HG03439 (cell line): ENCODE data around the gene IKZF3.
"Not testable (repeated sequence)": the region's sequence is repeated elsewhere in the genome, so short reads cannot be mapped to it uniquely, and the experiment has no call there.

Experiments
- ATAC-seq: cut with Tn5 transposase; IDR thresholded peaks from one replicate; pipeline ENCODE4 v1.9.1; 2021; ENCODE audit warnings: mild to moderate bottlenecking, moderate library complexity; ENCODE audit not compliant: unreplicated experiment

IKZF3 gene

DNA sequence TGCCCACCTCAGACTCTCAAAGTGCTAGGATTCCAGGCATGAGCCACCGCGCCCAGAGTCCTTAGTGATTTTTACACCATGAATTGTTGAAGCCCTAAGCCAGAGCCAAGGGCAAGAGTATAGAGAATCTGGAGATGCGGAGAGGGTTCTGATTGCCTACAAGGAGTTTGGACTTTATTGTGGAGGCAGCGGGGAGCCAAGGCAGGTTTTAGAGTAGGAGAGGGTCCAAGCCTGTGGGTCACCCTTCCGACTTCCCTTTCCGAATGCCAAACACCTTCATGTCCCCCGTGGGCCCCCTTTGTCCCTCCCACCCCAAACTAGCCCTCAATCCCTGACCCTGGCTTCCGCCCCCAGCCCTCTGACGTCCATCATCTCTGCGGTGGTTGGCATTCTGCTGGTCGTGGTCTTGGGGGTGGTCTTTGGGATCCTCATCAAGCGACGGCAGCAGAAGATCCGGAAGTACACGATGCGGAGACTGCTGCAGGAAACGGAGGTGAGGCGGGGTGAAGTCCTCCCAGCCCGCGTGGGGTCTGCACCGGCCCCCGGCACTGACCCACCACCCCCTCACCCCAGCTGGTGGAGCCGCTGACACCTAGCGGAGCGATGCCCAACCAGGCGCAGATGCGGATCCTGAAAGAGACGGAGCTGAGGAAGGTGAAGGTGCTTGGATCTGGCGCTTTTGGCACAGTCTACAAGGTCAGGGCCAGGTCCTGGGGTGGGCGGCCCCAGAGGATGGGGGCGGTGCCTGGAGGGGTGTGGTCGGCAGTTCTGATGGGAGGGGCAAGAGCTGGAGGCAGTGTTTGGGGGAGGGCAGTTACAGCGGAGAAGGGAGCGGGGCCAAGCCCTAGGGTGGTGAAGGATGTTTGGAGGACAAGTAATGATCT lies 140.9 kb downstream of the IKZF3 start:
- ATAC-seq = no peak

DNA sequence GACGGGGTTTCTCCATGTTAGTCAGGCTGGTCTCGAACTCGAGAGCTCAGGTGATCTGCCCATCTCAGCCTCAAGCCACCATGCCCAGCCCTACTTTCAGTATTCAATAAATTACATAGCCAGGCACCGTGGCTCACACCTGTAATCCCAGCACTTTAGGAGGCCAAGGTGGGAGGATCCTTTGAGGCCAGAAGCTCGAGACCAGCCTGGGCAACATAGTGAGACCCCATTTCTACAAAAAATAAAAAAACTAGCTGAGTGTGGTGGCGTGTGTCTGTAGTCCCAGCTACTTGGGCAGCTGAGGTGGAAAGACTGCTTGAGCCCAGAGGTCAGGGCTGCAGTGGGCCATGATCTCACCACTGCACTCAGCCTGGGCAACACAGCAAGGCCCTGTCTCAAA lies 142.0 kb downstream of the IKZF3 start:
- no peak for ATAC-seq

DNA sequence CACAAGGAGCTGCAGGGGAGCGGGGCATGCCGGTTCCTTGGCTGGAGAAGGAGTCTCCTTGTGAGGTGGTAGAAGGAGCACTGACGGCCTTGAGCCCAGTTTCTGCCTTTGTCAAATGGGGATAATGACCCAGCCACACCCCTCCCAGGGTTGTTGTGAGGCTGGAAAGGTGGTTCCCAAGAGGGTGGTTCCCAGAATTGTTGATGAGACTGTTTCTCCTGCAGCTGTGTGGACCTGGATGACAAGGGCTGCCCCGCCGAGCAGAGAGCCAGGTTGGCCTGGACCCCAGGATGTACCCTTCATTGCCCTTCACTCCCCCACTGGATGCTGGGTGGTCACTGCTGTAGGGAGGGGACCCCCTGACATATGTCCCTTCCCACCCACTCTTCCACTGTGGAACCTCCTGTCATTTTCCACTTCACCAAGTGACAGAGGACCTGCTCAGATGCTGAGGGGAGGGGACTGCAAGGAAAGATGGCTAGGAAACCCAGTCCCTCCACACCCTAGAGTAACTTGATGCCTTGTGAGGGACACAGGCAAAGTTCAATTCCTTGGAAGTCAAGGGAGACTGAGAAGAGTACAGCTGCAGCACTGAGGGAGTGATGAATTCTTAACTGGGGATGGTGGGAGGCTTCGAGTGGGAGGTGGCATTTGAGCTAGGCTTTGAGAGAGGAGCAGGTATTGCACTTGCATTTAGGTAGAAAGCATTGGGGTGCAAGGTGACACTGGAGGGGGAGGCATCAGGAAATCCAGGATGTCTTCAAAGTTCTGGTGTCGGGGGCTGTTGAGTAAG lies 144.4 kb downstream of the IKZF3 start:
- no peak for ATAC-seq

DNA sequence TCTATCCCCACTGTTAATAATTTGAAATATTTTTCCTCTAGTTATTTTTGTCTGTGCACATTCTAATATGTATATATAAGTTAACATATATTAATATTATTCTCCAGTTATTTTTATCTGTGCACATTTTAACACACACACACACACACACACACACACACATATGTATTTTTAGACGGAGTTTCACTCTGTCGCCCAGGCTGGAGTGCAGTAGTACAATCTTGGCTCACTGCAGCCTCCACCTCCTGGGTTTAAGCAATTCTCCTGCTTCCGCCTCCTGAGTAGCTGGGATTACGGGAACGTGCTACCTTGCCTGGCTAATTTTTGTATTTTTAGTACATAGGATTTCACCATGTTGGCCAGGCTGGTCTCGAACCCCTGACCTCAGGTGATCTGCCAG lies 146.5 kb downstream of the IKZF3 start:
- no peak for ATAC-seq

DNA sequence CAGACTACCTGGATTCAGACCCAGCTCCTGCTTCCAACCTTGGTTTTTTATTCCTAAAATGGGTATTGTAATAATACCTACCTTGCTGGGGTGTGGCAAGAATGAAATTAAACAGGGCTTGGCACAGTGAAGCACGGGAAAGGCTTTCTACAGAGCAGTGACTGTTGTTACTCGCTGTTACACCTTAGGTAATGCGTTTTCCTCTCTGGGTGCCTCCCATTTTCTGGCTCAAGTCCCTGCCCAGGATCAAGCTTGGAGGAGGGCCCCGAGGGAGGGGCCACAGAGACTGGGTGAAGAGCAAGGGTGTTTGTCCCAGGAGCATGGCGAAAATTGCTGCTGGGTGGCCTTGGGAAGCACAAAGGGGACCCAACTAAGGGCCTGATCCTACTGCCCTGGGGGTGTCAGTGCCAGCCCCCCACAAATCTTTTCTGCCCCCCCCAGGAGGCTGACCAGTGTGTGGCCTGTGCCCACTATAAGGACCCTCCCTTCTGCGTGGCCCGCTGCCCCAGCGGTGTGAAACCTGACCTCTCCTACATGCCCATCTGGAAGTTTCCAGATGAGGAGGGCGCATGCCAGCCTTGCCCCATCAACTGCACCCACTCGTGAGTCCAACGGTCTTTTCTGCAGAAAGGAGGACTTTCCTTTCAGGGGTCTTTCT lies 147.1 kb downstream of the IKZF3 start:
- ATAC-seq = no peak

DNA sequence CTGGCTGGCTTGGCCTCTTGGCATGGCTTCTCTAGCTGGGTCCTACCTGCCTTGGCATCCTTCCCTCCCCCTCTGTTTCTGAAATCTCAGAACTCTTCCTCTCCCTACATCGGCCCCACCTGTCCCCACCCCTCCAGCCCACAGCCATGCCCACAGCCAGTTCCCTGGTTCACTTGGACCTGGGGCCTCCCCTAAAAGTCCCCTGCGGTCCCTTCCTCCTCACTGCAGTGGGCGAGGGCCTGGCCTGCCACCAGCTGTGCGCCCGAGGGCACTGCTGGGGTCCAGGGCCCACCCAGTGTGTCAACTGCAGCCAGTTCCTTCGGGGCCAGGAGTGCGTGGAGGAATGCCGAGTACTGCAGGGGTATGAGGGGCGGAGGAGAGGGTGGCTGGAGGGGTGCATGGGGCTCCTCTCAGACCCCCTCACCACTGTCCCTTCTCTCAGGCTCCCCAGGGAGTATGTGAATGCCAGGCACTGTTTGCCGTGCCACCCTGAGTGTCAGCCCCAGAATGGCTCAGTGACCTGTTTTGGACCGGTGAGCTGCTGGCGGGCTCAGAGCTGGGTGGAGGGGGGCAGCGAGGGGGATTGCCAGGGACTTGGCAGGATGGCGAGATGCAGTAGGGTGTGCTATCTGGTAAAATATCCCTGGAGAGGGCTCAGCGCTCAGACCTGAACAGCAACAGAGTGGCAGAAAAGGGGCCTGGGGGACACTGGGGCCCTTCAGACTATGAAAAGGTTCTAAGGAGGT lies 147.9 kb downstream of the IKZF3 start:
- no peak for ATAC-seq

DNA sequence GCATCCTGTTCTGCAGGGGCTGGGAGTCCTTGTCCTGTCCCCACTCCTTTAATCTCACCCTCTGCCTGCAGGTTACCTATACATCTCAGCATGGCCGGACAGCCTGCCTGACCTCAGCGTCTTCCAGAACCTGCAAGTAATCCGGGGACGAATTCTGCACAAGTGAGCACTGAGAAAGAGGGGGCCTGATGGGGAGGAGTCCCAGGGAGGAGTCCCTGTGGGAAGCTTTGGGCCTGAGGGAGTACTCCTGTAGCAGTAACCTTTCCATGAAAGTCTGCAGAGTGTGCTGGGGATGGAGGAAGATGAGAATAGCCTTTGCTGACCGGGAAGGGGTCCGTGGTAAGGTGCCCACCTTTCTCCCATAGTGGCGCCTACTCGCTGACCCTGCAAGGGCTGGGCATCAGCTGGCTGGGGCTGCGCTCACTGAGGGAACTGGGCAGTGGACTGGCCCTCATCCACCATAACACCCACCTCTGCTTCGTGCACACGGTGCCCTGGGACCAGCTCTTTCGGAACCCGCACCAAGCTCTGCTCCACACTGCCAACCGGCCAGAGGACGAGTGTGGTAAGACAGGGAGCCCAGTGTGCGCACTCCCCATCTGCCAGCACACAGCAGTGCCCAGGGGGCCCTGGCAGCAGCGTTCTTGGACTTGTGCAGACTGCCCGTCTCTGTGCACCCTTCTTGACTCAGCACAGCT lies 148.6 kb downstream of the IKZF3 start:
- ATAC-seq = no peak

DNA sequence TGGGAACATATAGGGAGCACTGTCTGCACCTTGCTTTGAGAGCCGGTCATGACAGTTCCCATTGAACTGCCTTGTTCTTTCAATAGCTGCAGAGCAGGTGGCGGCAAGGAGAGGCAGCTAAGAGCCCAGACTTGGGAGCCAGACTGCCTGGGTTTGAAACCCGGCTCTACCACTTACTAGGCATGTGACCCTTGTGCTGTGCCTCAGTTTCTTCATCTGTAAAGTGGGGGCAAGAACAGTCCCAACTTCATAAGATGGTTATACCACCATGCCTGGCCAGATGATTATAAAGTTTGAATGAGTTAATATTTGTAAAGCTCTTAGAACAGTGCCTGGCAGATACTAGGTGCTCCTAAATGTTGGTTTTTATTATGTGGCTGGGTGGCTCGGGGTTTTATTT lies 149.9 kb downstream of the IKZF3 start:
- no peak for ATAC-seq

DNA sequence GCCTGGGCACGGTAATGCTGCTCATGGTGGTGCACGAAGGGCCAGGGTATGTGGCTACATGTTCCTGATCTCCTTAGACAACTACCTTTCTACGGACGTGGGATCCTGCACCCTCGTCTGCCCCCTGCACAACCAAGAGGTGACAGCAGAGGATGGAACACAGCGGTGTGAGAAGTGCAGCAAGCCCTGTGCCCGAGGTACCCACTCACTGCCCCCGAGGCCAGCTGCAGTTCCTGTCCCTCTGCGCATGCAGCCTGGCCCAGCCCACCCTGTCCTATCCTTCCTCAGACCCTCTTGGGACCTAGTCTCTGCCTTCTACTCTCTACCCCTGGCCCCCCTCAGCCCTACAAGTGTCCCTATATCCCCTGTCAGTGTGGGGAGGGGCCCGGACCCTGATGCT lies 152.3 kb downstream of the IKZF3 start:
- ATAC-seq = no peak

DNA sequence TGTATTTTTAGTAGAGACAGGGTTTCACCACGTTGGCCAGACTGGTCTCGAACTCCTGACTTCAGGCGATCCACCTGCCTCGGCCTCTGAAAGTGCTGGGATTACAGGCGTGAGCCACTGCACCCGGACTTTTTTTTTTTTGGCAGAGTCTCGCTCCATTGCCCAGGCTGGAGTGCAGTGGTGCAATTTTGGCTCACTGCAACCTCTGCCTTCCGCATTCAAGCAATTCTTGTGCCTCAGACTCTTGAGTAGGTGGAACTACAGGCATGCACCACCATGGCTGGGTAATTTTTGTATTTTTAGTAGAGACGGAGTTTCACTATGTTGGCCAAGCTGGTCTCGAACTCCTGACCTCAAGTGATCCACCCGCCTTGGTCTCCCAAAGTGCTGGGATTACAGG lies 153.0 kb downstream of the IKZF3 start:
- ATAC-seq = not testable (repeated sequence)

DNA sequence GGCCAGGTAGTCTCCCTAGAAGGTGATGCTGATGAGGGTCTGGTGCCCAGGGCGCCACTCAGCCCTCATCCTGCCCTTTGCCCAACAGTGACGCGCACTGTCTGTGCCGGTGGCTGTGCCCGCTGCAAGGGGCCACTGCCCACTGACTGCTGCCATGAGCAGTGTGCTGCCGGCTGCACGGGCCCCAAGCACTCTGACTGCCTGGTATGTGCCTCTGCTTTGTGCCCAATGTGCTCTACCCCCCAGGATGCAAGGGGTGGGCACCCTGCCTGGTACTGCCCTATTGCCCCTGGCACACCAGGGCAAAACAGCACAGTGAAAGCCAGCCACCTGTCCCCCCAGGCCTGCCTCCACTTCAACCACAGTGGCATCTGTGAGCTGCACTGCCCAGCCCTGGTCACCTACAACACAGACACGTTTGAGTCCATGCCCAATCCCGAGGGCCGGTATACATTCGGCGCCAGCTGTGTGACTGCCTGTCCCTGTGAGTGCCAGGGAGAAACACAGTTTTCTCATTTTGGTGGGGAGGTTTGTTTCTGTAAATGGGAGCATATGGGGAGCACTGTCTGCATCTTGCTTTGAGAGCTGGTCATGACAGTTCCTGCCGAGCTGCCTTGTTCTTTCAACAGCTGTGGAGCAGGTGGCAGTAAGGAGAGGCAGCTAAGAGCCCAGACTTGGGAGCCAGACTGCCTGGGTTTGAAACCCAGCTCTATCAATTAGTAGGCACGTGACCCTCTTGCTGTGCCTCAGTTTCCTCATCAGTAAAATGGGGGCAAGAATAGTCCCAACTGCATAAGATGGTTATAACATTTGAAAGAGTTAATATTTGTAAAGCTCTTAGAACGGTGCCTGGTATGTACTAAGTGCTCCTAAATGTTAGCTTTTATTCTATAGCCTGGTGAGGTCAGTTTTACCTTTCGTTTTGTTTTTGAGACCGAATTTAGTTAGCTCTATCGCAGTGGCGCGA lies 153.8 kb downstream of the IKZF3 start:
- ATAC-seq = no peak

DNA sequence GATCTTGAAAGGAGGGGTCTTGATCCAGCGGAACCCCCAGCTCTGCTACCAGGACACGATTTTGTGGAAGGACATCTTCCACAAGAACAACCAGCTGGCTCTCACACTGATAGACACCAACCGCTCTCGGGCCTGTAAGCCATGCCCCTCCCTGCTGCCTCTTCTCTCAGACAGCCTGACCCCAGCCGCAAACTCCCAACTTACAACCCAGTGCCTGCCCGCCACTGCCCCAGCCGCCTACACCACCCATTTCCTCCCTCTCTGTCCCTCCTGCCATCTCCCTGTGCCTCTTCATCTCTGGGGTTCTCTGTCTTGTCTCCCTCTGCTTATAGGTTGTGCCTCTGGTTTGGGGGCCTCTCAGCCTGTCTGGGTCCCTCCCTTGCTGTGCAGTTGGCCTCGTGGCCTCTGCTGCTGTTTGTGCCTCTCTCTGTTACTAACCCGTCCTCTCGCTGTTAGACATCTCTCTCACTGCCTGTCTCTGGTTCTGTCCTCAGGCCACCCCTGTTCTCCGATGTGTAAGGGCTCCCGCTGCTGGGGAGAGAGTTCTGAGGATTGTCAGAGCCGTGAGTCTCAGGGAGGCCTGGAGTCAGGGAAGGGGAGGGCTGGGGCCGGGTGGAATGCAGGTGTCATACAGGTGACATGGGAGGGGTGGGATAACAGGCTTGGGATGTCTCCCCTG lies 154.7 kb downstream of the IKZF3 start:
- no peak for ATAC-seq
